Tibial nerve (tissue), 3 donors: ENCODE data around the gene FBXL14.

ENCODE experiments used
- POLR2A ChIP-seq, 2 donors: fragments of 450-650 bp; IDR thresholded peaks; one replicate each; pipeline ENCODE4 v1.6.1; 2017; ENCODE audit warnings: antibody characterized with exemption in 2 of 2, mild to moderate bottlenecking in 2 of 2, moderate library complexity in 2 of 2
- TF ChIP-seq, protein P1 (sequence below), 5 experiments: fragments of 200-600 bp in 3 of 5; fragments of 450-650 bp in 2 of 5; sonication (generic) in 3 of 5; IDR thresholded peaks; one replicate each; pipeline ENCODE4 v1.5.1; 2016 to 2019; ENCODE audit warnings: antibody characterized with exemption in 5 of 5, mild to moderate bottlenecking in 3 of 5, moderate library complexity in 2 of 5

GRCh38 chr12:1517007-1517406 is 77.4 kb downstream of the FBXL14 start:
- TF ChIP-seq POLR2A (IDR thresholded peaks at IDR 0.05): no peak
- TF ChIP-seq, protein P1, sequence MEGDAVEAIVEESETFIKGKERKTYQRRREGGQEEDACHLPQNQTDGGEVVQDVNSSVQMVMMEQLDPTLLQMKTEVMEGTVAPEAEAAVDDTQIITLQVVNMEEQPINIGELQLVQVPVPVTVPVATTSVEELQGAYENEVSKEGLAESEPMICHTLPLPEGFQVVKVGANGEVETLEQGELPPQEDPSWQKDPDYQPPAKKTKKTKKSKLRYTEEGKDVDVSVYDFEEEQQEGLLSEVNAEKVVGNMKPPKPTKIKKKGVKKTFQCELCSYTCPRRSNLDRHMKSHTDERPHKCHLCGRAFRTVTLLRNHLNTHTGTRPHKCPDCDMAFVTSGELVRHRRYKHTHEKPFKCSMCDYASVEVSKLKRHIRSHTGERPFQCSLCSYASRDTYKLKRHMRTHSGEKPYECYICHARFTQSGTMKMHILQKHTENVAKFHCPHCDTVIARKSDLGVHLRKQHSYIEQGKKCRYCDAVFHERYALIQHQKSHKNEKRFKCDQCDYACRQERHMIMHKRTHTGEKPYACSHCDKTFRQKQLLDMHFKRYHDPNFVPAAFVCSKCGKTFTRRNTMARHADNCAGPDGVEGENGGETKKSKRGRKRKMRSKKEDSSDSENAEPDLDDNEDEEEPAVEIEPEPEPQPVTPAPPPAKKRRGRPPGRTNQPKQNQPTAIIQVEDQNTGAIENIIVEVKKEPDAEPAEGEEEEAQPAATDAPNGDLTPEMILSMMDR (IDR thresholded peaks at IDR 0.05): no peak
